ENCODE results near the gene PTPN1. TPM values are rescaled to one million over a fixed set of nuclear protein-coding genes. Genes with fewer than 3 reads are reported as not detected.

The PTPN1 gene
- total RNA-seq, 1 donor from 2014 or later = 25.7 TPM

GRCh38 chr20:50493881-50494253 lies 16.3 kb upstream of the PTPN1 start:
- TF ChIP-seq CTCF (IDR thresholded peaks at IDR 0.05; ENCODE audit: borderline replicate concordance) = no peak
- H3K36me3 ChIP-seq = no peaks in the 10 kb centered on the region
- no peaks in the 10 kb centered on the region for H3K4me1 ChIP-seq
- no peak overlapping the region for H3K4me3 ChIP-seq
- H3K9me3 ChIP-seq (replicated peaks) = no peaks in the 10 kb centered on the region
- no peak for DNase-seq
- H3K27me3 ChIP-seq (ENCODE audit: low read depth) = no peaks in the 10 kb centered on the region
- intact Hi-C loops (cut with micrococcal nuclease) = no loop called here
- H3K27ac ChIP-seq (replicated peaks) = no peak overlapping the region

GRCh38 chr20:50494428-50494827 lies 15.8 kb upstream of the PTPN1 start:
- no peaks in the 10 kb centered on the region for H3K4me1 ChIP-seq
- intact Hi-C loops (cut with micrococcal nuclease) = no loop called here
- H3K36me3 ChIP-seq = no peaks in the 10 kb centered on the region
- no peaks in the 10 kb centered on the region for H3K9me3 ChIP-seq (replicated peaks)
- TF ChIP-seq CTCF (IDR thresholded peaks at IDR 0.05; ENCODE audit: borderline replicate concordance) = no peak
- no peaks in the 10 kb centered on the region for H3K27me3 ChIP-seq (ENCODE audit: low read depth)
- DNase-seq = no peak
- no peak overlapping the region for H3K27ac ChIP-seq (replicated peaks)
- H3K4me3 ChIP-seq = no peak overlapping the region

- H3K27ac ChIP-seq (replicated peaks) = no peak overlapping the region
- no peak overlapping the region for H3K4me3 ChIP-seq
- H3K36me3 ChIP-seq = no peaks in the 10 kb centered on the region
These were observed 13.3 kb upstream of the PTPN1 start for GRCh38 chr20:50496773-50497385.

GRCh38 chr20:50498071-50498776 lies 12.0 kb upstream of the PTPN1 start:
- Histone ChIP-seq H3K4me3 (no peak overlapping the region), H3K4me1 (peaks cover 7% of the 10 kb centered on the region), H3K27ac (replicated peaks) (no peak overlapping the region), H3K9me3 (replicated peaks) (no peaks in the 10 kb centered on the region), H3K36me3 (no peaks in the 10 kb centered on the region), H3K27me3 (ENCODE audit: low read depth) (no peaks in the 10 kb centered on the region)
- intact Hi-C loops (cut with micrococcal nuclease) = no loop called here
- no peak for DNase-seq
- TF ChIP-seq CTCF (IDR thresholded peaks at IDR 0.05; ENCODE audit: borderline replicate concordance) = no peak

More at GRCh38 chr20:50496773-50497385, 13.3 kb upstream of the PTPN1 start:
- no peaks in the 10 kb centered on the region for H3K9me3 ChIP-seq (replicated peaks)
- intact Hi-C loops (cut with micrococcal nuclease) = no loop called here
- H3K4me1 ChIP-seq = no peaks in the 10 kb centered on the region
- H3K27me3 ChIP-seq (ENCODE audit: low read depth) = no peaks in the 10 kb centered on the region
- no peak for DNase-seq
- no peak for TF ChIP-seq CTCF (IDR thresholded peaks at IDR 0.05; ENCODE audit: borderline replicate concordance)

- Histone ChIP-seq H3K9me3 (replicated peaks) (no peaks in the 10 kb centered on the region), H3K4me3 (no peak overlapping the region), H3K4me1 (peaks cover 19% of the 10 kb centered on the region), H3K27me3 (ENCODE audit: low read depth) (no peaks in the 10 kb centered on the region), H3K36me3 (no peaks in the 10 kb centered on the region), H3K27ac (replicated peaks) (no peak overlapping the region)
- TF ChIP-seq CTCF (IDR thresholded peaks at IDR 0.05; ENCODE audit: borderline replicate concordance) = no peak
- DNase-seq = no peak
- intact Hi-C loops (cut with micrococcal nuclease) = loop anchor here (10.0 kb wide), 1 partner anchor 75 kb away; no protein-coding TSS in a partner anchor
These were observed 10.2 kb upstream of the PTPN1 start for GRCh38 chr20:50499938-50500337.

All from left ventricle myocardium inferior (tissue), 1 donor.